Lower leg skin (tissue), 4 donors: ENCODE measurements around the gene NFIA. TPM values are rescaled to one million over a fixed set of nuclear protein-coding genes. Genes with fewer than 3 reads are reported as not detected.

Source experiments
- DNase-seq, 2 donors: peaks; one replicate each; pipeline ENCODE4 v3.0.0-alpha.2; 2019; ENCODE audit warnings: low spot score in 2 of 2
- H3K4me3 ChIP-seq: fragments of 200-600 bp; sonication (generic); 2 replicates; pipeline ENCODE4 v1.5.1; 2017; ENCODE audit warnings: mild to moderate bottlenecking, low read depth; ENCODE audit not compliant: poor library complexity, severe bottlenecking
- POLR2A ChIP-seq, 2 donors: fragments of 450-650 bp; IDR thresholded peaks; one replicate each; pipeline ENCODE4 v1.6.1; 2016 to 2017; ENCODE audit warnings: antibody characterized with exemption in 2 of 2, mild to moderate bottlenecking in 1 of 2, moderate library complexity in 1 of 2
- WGBS, 2 donors: methylation state at CpG; one replicate each; pipeline ENCODE4 v1.1.5; 2018; 5-methylcytosine and 5-hydroxymethylcytosine counted together
- intact Hi-C: fragments of 100-400 bp; cut with DNase I; formaldehyde crosslinking; loops from one replicate; pipeline ENCODE4 v1.15.0; 2023; ENCODE audit warnings: low total_unique reads
- total RNA-seq, 4 donors: library from RNA; depleted of rRNA; stranded (reverse); fragments of >200 nt; gene quantifications; one replicate each; pipeline ENCODE4 v1.1.0, GENCODE V29; 2016
- TF ChIP-seq, protein P1 (sequence below), 3 donors: fragments of 450-650 bp; IDR thresholded peaks; one replicate each; pipeline ENCODE4 v1.5.1; 2016; ENCODE audit warnings: antibody characterized with exemption in 3 of 3, mild to moderate bottlenecking in 3 of 3, moderate library complexity in 2 of 3

Gene NFIA
- total RNA-seq, 4 donors from 2014 or later: 26.0 to 32.5 (median 30.3) TPM

GRCh38 chr1:61170328-61171238, 88.2 kb downstream of the NFIA start:
- intact Hi-C loops: no loop called here
- WGBS, 2 donors: 30 to 42% methylated on average over 6 of the region's 6 CpGs
- no peak for DNase-seq
- H3K4me3 ChIP-seq: no peak overlapping the region
- TF ChIP-seq POLR2A (IDR thresholded peaks at IDR 0.05): no peak
- TF ChIP-seq, protein P1, sequence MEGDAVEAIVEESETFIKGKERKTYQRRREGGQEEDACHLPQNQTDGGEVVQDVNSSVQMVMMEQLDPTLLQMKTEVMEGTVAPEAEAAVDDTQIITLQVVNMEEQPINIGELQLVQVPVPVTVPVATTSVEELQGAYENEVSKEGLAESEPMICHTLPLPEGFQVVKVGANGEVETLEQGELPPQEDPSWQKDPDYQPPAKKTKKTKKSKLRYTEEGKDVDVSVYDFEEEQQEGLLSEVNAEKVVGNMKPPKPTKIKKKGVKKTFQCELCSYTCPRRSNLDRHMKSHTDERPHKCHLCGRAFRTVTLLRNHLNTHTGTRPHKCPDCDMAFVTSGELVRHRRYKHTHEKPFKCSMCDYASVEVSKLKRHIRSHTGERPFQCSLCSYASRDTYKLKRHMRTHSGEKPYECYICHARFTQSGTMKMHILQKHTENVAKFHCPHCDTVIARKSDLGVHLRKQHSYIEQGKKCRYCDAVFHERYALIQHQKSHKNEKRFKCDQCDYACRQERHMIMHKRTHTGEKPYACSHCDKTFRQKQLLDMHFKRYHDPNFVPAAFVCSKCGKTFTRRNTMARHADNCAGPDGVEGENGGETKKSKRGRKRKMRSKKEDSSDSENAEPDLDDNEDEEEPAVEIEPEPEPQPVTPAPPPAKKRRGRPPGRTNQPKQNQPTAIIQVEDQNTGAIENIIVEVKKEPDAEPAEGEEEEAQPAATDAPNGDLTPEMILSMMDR (IDR thresholded peaks at IDR 0.05): no peak

- no peak for TF ChIP-seq POLR2A (IDR thresholded peaks at IDR 0.05)
- TF ChIP-seq, protein P1 (IDR thresholded peaks at IDR 0.05): no peak
- no peak overlapping the region for H3K4me3 ChIP-seq
- no peak for DNase-seq
- 60 to 71% methylated on average over 2 of the region's 2 CpGs for WGBS, 2 donors
- intact Hi-C loops: no loop called here
These were observed 89.0 kb downstream of the NFIA start for GRCh38 chr1:61171346-61171745.

DNA sequence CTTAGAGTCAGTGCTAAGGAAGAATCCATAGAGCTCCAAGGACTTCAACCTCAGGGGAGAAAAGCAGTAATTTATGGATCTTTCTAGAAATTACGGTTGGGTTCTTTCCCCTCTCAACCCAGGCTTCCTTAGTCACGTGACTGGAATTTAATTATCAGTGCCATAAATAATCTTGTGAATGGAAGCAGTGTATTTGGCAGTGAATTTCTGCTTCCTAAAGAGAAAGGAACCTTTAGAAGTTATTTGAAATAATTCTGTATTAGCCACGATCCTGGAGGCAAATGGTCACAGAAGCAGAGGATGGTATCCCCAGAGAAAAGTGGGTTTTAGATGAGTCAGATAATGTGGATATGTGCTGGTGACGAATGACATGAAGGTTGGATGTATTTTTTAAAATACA, 89.6 kb downstream of the NFIA start:
- DNase-seq: no peak
- H3K4me3 ChIP-seq: no peak overlapping the region
- intact Hi-C loops: no loop called here
- TF ChIP-seq, protein P1 (IDR thresholded peaks at IDR 0.05): no peak
- no peak for TF ChIP-seq POLR2A (IDR thresholded peaks at IDR 0.05)
- 49 to 52% methylated on average over 4 of the region's 4 CpGs for WGBS, 2 donors

DNA sequence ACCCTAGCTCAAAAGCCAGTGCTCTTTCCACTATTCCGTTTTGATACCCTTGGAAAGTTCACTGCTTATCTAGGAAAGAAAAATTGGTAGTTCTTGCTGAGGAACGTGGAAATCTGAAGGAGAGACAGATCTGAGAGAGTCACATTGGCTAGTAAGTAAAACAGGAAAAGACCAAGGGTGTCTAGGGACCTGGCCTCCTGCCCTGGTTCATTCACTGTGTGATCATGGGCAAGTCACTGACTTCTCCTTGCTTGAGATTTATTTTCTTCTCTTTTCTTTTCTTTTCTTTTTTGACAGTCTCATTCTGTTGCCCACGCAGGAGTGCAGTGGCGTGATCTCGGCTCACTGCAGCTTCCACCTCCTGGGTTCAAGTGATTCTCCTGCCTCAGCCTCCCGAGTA, 90.8 kb downstream of the NFIA start:
- TF ChIP-seq, protein P1 (IDR thresholded peaks at IDR 0.05): no peak
- TF ChIP-seq POLR2A (IDR thresholded peaks at IDR 0.05): no peak
- intact Hi-C loops: no loop called here
- H3K4me3 ChIP-seq: no peak overlapping the region
- WGBS, 2 donors: 75 to 80% methylated on average over 6 of the region's 6 CpGs
- DNase-seq: no peak

DNA sequence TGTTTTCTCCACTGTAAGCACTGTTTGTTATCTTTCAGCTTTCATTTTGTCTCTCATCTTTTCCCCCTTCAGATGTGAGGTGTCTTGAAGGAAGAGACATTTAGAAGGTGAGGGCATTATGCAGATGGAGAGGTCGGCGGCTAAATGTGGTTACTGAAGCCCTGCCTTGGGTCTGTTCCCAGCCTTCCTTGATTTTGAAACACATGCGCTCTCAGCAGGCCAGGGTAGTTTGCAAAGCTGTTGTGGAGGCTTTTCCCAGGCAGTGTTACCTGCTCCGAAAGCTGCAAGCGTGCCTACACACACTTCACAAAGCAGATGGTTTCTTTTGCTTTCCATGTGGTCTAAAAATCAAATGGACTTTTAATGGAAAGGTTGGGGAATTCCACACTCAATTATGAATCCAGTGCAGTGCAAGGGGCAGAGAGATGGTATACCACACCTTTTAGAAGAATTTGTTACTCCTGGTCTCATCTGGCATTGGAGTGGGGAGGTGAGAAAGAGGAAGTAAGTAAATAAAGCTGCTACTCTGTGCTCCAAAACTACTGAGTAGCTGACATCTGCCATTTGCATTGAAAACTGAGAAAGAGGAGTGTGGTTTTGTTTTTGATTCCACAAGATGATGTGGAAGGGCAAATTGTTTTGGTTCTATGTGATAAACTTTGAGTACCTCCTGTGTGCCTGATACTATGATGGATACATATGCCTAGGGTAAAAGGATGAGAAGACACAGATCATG, 91.9 kb downstream of the NFIA start:
- intact Hi-C loops: no loop called here
- no peak overlapping the region for H3K4me3 ChIP-seq
- 89 to 90% methylated on average over 5 of the region's 5 CpGs for WGBS, 2 donors
- no peak for DNase-seq
- TF ChIP-seq POLR2A (IDR thresholded peaks at IDR 0.05): no peak
- TF ChIP-seq, protein P1 (IDR thresholded peaks at IDR 0.05): no peak
